RWPE1 (cell line): ENCODE data around the gene LHFPL3.

Source experiments
- CTCF ChIA-PET: fragments of 350-600 bp; sonication (Branson Sonifier 250); formaldehyde crosslinking; extraction: SDS; loops from one replicate; lab custom pipeline; 2021; lab: Yijun Ruan, JAX
- POLR2A ChIA-PET: fragments of 400-600 bp; formaldehyde crosslinking; extraction: SDS; loops from one replicate; lab custom pipeline; 2020; ENCODE audit warnings: antibody characterized with exemption; ENCODE audit not compliant: low non-redundant PET; lab: Yijun Ruan, JAX
- DNase-seq: peaks from one replicate; pipeline ENCODE4 v3.0.0; 2012; ENCODE audit warnings: low spot score
- H3K27ac ChIP-seq: fragments of 450-650 bp; 2 replicates; pipeline ENCODE4 v1.5.1; 2017
- CTCF ChIP-seq: fragments of 450-650 bp; conservative IDR thresholded peaks from 2 replicates; pipeline ENCODE4 v1.5.1; 2017; ENCODE audit warnings: low read depth, mild to moderate bottlenecking

The LHFPL3 gene

GRCh38 chr7:104363355-104363754, 35.0 kb downstream of the LHFPL3 start:
- no peak overlapping the region for H3K27ac ChIP-seq
- DNase-seq = no peak
- ChIA-PET CTCF (no interaction called here), POLR2A (no interaction called here)
- TF ChIP-seq CTCF = no peak

GRCh38 chr7:104366390-104366789, 38.0 kb downstream of the LHFPL3 start:
- POLR2A ChIA-PET = no interaction called here
- no peak overlapping the region for H3K27ac ChIP-seq
- DNase-seq = no peak
- TF ChIP-seq CTCF = no peak
- CTCF ChIA-PET = no interaction called here

DNA sequence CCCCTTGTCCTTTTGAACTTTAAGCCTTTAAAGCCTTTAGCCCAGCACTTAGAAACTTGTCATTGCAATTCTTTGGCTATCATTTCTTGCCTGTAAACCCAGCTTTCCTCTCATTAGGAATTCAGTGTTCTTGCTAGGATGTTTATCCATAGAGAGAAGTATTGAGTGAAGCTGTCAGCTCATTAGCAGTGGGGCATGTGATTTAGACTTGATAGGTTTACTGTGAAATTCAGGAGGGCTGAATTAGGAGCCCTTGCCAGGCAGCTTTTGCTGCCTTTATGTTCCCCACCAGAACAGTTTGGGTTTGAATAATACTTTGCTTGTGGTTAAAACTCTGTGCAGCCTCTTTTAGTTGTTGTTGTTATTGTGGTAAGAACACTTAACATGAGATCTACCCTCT, 39.5 kb downstream of the LHFPL3 start:
- DNase-seq = no peak
- POLR2A ChIA-PET = no interaction called here
- TF ChIP-seq CTCF = no peak

GRCh38 chr7:104371216-104371979, 43.0 kb downstream of the LHFPL3 start:
- POLR2A ChIA-PET = no interaction called here
- no peak for DNase-seq

More for the DNA sequence above, 39.5 kb downstream of the LHFPL3 start:
- no peak overlapping the region for H3K27ac ChIP-seq
- CTCF ChIA-PET = no interaction called here

GRCh38 chr7:104371980-104372357, 43.6 kb downstream of the LHFPL3 start:
- no peak for DNase-seq
- no peak for TF ChIP-seq CTCF
- CTCF ChIA-PET = no interaction called here
- no peak overlapping the region for H3K27ac ChIP-seq
- POLR2A ChIA-PET = no interaction called here

More at GRCh38 chr7:104371216-104371979, 43.0 kb downstream of the LHFPL3 start:
- H3K27ac ChIP-seq = no peak overlapping the region
- CTCF ChIA-PET = no interaction called here
- TF ChIP-seq CTCF = no peak

DNA sequence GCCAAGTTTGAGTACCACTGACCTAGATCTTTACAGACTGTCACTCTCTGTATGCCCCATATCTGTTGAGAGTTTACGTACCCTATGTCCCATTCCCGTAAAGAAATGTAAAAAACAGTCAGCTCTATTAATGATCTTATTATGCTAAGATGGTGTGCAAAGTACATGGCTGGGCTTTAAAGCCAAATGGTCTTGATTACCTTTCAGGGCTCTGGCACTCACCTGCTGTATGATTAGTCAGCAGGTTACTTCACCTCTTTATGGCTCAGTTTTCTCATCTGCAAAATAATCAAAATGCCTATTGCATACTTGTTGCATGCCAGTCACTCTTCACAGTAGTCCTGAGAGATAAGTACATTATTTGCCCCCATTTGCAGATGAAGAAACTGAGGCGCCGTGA, 54.2 kb downstream of the LHFPL3 start:
- no peak for TF ChIP-seq CTCF

More for the DNA sequence above, 54.2 kb downstream of the LHFPL3 start:
- H3K27ac ChIP-seq = no peak overlapping the region
- ChIA-PET POLR2A (no interaction called here), CTCF (no interaction called here)
- no peak for DNase-seq
